ENCODE results near the gene ZNF44.
A peak's percentile ranks its signal among the peaks of the same experiment; 100 is the strongest.
"Not testable (repeated sequence)": the region's sequence is repeated elsewhere in the genome, so short reads cannot be mapped to it uniquely, and the experiment has no call there.

The ZNF44 gene
- total RNA-seq = 96.1 to 180 reads per million in 2 donors

- DNase-seq = peak; percentile 52
Measured at GRCh38 chr19:12294249-12295158, at the start of gene ZNF44. Gene ZNF44 (minus strand): TSS chr19:12294883. CDS start chr19:12294694, 189 bp downstream.

GRCh38 chr19:12333162-12334159 is 38.8 kb upstream of the ZNF44 start, which contains the start of gene ZNF563:
Gene ZNF563 (minus strand): TSS chr19:12333633. CDS start chr19:12333482, 151 bp downstream.
- DNase-seq = peak; percentile 63

- no peak for DNase-seq
Measured at GRCh38 chr19:12331211-12331941, 36.7 kb upstream of the ZNF44 start.

DNA sequence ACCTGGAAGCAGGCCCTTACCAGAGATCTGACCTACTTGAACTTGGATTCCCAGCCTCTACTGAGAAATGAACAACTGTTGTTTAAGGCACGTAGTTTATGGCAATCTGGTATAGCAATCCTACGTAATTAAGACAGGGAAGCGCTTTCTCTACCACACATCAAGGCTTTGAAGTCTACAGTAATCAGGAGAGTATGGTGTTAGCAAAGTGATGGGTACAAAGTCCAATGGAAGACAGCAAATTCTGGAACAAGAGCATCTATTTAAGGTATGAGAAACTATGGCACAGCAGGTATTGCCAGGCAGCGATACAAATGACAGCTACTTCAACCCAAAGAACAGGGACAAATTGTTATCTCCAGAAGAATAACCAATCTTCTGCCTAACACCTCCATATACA is 35.7 kb upstream of the ZNF44 start:
- DNase-seq = no peak

GRCh38 chr19:12325690-12326089 is 31.0 kb upstream of the ZNF44 start:
- DNase-seq = no peak

GRCh38 chr19:12318782-12319413 is 24.2 kb upstream of the ZNF44 start:
- DNase-seq = no peak

GRCh38 chr19:12314553-12314952 is 19.9 kb upstream of the ZNF44 start:
- no peak for DNase-seq

DNA sequence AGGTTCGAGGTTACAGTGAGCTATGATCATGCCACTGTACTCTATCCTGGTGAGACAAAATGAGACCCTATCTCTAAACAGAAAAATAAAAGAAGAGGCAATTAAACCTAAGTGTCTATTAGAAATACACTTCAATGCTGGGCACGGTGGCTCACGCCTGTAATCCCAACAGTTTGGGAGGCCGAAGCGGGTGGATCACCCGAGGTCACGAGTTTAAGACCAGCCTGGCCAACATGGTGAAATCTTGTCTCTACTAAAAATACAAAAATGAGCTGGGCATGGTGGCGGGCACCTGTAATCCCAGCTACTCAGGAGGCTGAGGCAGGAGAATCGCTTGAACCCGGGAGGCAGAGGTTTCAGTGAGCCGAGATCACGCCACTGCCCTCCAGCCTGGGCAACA is 14.2 kb upstream of the ZNF44 start:
- DNase-seq = not testable (repeated sequence)

DNA sequence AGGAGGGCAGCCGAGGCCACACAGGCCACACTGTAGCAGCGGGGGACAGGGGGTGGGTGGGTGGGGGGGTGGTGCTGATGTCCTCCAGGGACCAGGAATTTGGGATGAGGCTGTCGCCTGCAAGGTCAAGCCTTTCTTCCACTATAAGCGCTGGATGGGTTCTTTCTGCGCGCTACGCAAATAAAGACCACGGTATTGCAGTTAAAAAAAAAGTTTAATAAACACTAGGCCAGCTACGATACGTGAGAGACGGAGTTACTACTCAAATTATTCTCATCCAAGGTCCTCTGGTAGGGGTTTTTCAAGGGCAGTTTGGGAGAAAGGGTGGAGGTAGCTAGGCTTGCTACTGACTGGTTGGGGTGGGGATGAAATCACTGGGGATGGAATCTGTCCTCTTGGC is 508 bp upstream of the ZNF44 start:
- no peak for DNase-seq

GRCh38 chr19:12293777-12294248 is 870 bp downstream of the ZNF44 start:
- no peak for DNase-seq

DNA sequence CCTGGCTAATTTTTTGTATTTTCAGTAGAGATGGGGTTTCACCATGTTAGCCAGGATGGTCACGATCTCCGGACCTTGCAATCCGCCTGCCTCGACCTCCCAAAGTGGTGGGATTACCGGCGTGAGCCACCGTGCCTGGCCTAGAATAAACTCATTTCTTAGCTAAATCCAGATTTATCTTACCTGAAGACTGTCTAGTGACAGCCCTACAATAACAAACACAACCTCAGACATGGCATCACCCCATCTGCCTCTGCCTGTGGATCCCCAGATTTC is 5.0 kb downstream of the ZNF44 start:
- no peak for DNase-seq

DNA sequence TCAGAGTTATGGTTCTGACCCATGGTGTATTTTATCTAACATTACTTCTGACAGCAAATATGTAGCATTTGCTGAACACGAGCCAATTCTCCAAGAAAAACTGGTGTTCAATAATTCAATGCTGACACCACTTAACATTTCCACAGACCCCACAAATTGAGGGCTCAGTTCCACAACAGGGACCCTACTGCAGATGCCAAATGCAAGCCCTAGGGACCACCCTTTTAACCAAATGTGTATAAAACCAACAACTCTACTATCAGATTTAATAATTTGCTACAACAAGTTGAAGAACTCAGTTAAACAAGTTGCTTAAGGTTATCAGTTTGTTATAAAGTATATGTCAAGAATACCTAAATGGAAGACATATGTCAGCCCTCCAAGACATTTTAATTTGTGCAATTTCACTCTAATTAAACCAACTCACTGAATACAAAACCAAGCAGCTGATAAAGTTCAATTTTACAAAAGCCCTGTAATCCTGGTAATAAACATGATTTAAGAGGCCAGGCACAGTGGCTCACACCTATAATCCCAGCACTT is 6.7 kb downstream of the ZNF44 start:
- DNase-seq = no peak

DNA sequence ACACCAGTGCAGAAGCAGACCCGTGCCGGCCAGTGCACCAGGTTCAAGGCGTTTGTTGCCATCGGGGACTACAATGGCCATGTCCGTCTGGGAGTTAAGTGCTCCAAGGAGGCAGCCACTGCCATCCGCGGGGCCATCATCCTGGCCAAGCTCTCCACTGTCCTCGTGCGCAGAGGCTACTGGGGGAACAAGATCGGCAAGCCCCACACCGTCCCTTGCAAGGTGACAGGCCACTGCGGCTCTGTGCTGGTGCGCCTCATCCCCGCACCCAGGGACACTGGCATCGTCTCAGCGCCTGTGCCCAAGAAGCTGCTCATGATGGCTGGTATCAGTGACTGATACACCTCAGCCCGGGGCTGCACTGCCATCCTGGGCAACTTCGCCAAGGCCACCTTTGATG is 10.1 kb downstream of the ZNF44 start:
- no peak for DNase-seq

DNA sequence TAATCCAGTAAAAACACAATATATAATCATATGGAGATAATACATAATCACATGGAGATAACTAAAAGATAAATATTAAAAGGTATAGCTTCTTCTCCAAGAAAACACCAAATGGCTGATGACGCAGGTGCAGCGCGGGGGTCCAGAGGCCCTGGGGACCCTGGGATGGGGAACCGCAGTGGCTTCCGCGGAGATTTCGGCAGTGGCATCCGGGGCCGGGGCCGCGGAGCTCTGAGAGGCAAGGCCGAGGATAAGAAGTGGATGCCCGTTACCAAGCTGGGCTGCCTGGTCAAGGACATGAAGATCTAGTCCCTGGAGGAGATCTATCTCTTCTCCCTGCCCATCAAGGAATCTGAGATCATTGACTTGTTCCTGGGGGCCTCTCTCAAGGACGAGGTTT is 10.5 kb downstream of the ZNF44 start:
- no peak for DNase-seq

DNA sequence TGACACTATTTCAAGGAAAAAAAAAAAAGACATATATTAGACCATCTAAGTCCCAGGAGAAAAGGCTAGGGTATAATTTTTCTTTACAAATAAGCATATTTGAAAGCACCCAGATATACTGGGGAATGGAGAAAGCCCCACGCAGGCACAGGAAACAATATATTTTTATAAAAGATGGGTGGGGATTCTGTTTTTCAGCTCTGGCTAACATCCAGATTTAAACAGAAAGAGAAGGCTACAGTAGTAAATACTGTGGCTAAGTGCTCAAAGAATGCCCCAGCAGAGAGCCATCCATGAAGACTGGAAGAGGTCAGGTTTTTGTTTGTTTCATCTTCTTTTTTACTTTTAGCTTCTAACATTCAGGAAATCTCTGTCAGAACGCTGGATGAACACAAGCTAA is 16.0 kb downstream of the ZNF44 start:
- no peak for DNase-seq

DNA sequence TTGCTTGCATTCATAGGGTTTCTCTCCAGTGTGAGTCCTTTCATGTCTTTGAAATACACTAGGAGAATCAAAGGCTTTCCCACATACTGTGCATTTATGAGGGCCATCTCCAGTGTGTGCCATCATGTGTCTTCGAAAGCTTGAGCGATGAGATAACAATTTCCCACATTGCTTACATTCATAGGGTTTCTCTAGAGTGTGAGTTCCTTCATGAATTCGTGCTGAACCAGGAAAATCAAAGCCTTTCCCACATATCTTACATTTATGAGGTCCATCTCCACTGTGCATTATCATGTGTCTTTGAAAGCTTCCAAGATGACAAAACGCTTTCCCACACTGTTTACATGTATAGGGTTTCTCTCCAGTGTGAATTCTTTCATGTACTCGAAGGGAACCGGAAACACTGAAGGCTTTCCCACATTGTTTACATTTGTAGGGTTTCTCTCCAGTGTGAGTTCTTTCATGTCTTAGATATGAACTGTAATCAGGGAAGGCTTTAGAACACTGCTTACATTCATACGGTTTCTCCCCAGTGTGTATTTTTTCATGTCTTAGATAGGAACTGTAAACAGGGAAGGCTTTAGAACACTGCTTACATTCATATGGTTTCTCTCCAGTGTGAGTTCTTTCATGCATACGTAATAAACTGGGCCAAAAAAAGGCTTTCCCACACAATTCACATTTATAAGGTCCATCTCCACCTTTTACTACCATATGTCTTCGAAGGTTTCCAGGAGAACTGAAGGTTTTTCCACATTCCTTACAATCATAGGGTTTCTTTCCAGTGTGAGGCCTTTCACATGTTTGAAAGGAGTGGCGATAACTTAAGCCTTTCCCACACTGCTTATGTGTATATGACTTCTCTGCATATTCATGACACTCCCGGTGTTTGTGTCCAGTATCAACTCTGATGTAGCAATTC is 21.4 kb downstream of the ZNF44 start:
- DNase-seq = no peak

DNA sequence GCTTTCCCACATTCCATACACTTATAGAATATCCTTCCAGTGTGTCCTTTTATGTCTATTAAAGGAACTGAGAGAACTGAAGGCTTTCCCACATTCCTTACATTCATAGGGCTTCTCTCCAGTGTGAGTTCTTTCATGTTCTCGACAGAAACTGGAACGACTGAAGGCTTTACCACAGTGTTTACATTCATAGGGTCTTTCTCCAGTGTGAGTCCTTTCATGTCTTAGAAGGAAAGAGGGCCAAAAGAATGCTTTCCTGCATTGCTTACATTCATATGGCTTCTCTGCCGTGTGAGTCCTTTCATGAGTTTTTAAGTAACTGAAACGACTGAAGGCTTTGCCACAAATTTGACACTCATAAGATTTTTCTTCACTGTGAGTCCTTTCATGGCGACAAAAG is 22.3 kb downstream of the ZNF44 start:
- DNase-seq = no peak

DNA sequence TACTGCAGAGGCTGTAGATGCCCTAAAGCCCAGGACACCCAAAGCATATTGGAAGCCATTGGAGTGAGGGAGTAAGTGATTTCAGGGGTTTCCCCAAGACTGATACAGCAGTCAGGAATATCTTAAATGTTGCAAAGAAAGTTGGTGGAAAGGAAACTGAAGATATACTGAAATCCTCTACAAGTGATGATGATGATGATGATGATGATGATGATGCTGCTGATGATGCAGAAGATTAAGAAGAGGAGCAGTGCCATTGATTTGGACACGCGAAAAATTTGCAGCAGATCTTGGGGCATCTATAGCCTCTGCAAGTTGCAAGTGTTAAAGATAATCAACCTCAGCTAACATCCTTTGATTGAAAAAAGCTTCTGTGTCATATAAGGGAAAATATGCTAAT is 23.8 kb downstream of the ZNF44 start:
- DNase-seq = no peak

GRCh38 chr19:12265921-12266704 is 28.6 kb downstream of the ZNF44 start:
- DNase-seq = no peak

DNA sequence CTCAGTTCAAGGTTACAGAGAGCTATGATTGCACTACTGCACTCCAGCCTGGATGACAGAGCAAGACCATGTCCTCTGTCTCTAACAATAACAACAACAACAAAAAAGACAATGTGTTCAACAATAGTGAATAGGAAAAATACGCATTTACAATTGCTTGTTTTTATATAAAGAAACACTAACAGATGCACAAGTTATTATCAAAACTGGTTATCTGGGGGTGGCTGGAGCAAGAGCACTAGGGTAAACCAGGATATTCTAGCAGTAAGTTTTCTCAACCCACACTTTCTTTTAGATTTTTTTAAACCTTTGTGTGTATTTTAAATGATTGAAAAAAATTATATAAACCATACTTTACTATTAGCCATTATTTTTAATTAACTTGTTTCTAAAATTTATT is 33.1 kb downstream of the ZNF44 start:
- DNase-seq = no peak

Data from activated gamma-delta T cell (primary cell).